ENCODE results near the gene C13orf42.
"Not testable (repeated sequence)": the region's sequence is repeated elsewhere in the genome, so short reads cannot be mapped to it uniquely, and the experiment has no call there.

Gene C13orf42

GRCh38 chr13:51111174-51111573 is at the start of gene C13orf42:
C13orf42 (minus strand) TSS chr13:51111274; CDS start chr13:51111209, 65 bp downstream.
- DNase-seq = no peak

- no peak for DNase-seq
Measured at GRCh38 chr13:51158880-51159518, 47.9 kb upstream of the C13orf42 start.

GRCh38 chr13:51158365-51158764 is 47.3 kb upstream of the C13orf42 start:
- no peak for DNase-seq

GRCh38 chr13:51156648-51157047 is 45.6 kb upstream of the C13orf42 start:
- no peak for DNase-seq

- no peak for DNase-seq
Measured at GRCh38 chr13:51155776-51156515, 44.9 kb upstream of the C13orf42 start.

GRCh38 chr13:51155161-51155560 is 44.1 kb upstream of the C13orf42 start:
- no peak for DNase-seq

GRCh38 chr13:51154029-51154555 is 43.0 kb upstream of the C13orf42 start:
- no peak for DNase-seq

GRCh38 chr13:51153527-51153926 is 42.5 kb upstream of the C13orf42 start:
- no peak for DNase-seq

- DNase-seq = no peak
Measured at GRCh38 chr13:51152701-51153100, 41.6 kb upstream of the C13orf42 start.

GRCh38 chr13:51151463-51151862 is 40.4 kb upstream of the C13orf42 start:
- no peak for DNase-seq

- no peak for DNase-seq
Measured at GRCh38 chr13:51148952-51149573, 38.0 kb upstream of the C13orf42 start.

GRCh38 chr13:51148223-51148951 is 37.3 kb upstream of the C13orf42 start:
- DNase-seq = no peak

GRCh38 chr13:51147732-51148131 is 36.7 kb upstream of the C13orf42 start:
- no peak for DNase-seq

- no peak for DNase-seq
Measured at GRCh38 chr13:51146667-51147066, 35.6 kb upstream of the C13orf42 start.

- no peak for DNase-seq
Measured at GRCh38 chr13:51137250-51137649, 26.2 kb upstream of the C13orf42 start.

- DNase-seq = no peak
Measured at GRCh38 chr13:51136276-51136980, 25.4 kb upstream of the C13orf42 start.

GRCh38 chr13:51134763-51135365 is 23.8 kb upstream of the C13orf42 start:
- no peak for DNase-seq

- no peak for DNase-seq
Measured at GRCh38 chr13:51130348-51130747, 19.3 kb upstream of the C13orf42 start.

GRCh38 chr13:51125495-51126226 is 14.6 kb upstream of the C13orf42 start:
- peak; percentile 16 for DNase-seq

GRCh38 chr13:51122868-51123566 is 11.9 kb upstream of the C13orf42 start:
- DNase-seq = no peak

GRCh38 chr13:51120873-51121272 is 9.8 kb upstream of the C13orf42 start:
- DNase-seq = not testable (repeated sequence)

All from DMS79 (cell line).